ENCODE measurements around the gene POLG2.

DNA sequence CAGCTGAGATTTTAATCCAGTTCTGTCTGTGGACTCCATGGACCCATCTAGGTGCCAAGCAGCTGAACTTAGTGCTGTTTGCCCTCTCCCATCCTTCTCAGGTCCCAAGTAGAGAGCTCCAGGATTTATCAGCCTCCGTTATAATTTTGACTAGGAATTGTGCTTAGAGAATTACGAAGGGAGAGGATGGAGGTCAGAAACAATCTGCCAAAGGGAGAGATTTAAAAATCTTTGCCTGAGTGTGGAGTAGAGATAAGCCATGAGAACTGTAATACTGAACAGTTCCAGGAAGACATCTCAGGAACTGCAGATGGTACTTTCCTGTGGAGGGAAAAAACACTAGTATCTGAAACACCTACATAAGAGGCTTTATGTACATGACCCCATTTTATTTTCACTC lies 36.9 kb upstream of the POLG2 start:
- TF ChIP-seq CTCF (IDR thresholded peaks at IDR 0.05) = no peak
- TF ChIP-seq POLR2A (IDR thresholded peaks at IDR 0.05) = no peak
- no peak for TF ChIP-seq EP300 (IDR thresholded peaks at IDR 0.05)

All from tibial nerve (tissue), 4 donors.